ENCODE data around the gene CHMP4B. TPM values are rescaled to one million over a fixed set of nuclear protein-coding genes. Genes with fewer than 3 reads are reported as not detected.

Gene CHMP4B
- polyA plus RNA-seq, 2 of the 4 experiments (the other 2 are of a cell fraction), result 81.3 to 104 TPM

DNA sequence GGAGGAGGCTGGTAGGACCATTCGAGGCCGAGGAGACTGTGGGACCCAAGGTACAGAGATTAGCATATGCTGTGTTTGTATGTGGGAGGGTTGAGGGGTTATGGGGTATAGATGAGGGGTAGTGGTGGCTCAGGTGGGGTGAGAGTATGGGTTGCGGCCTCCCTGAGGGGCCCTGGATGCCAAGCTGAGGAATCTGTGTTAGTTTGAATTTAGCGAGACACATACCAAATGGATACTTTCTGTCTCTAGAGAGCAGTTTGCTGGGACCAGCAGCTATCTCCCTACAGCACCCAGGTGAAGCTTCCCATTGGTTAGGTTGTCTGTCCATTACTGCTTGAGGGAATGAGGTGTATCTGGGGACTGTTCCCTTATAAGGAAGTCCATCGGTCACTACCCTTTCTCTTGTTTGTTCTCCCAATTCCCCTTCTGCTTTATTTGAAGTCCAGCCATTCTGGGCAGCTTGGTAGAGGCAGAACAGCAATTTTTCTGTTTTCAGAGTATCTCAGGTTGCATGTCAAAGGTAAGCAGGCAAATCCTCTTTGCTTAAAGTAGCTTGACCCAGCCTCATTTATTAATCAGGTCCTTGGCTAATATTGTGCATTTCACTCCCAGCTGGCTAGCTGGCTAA, 15.2 kb downstream of the CHMP4B start (continued):
- TF ChIP-seq CBX2 (IDR thresholded peaks at IDR 0.05; ENCODE audit: borderline replicate concordance, low read depth), result no peak
- TF ChIP-seq SREBF2 (IDR thresholded peaks at IDR 0.05), result no peak
- TF ChIP-seq ZNF302 (CRISPR knock-in tag; IDR thresholded peaks at IDR 0.05), result no peak
- TF ChIP-seq MAZ (IDR thresholded peaks at IDR 0.05; ENCODE audit: borderline replicate concordance, low read depth, low read length), result no peak
- TF ChIP-seq, protein P1, sequence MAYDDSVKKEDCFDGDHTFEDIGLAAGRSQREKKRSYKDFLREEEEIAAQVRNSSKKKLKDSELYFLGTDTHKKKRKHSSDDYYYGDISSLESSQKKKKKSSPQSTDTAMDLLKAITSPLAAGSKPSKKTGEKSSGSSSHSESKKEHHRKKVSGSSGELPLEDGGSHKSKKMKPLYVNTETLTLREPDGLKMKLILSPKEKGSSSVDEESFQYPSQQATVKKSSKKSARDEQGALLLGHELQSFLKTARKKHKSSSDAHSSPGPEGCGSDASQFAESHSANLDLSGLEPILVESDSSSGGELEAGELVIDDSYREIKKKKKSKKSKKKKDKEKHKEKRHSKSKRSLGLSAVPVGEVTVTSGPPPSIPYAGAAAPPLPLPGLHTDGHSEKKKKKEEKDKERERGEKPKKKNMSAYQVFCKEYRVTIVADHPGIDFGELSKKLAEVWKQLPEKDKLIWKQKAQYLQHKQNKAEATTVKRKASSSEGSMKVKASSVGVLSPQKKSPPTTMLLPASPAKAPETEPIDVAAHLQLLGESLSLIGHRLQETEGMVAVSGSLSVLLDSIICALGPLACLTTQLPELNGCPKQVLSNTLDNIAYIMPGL (CRISPR knock-in tag; IDR thresholded peaks at IDR 0.05; ENCODE audit: borderline replicate concordance), result no peak
- TF ChIP-seq FOSL2 (IDR thresholded peaks at IDR 0.05), result no peak
- TF ChIP-seq FOSL2 (CRISPR knock-in tag; IDR thresholded peaks at IDR 0.05), result no peak
- TF ChIP-seq HES2 (IDR thresholded peaks at IDR 0.05), result no peak
- no peak for TF ChIP-seq BCL3 (IDR thresholded peaks at IDR 0.05)
- TF ChIP-seq FOXS1 (CRISPR knock-in tag; IDR thresholded peaks at IDR 0.05), result no peak
- TF ChIP-seq EHMT2 (IDR thresholded peaks at IDR 0.05; ENCODE audit: low read depth), result no peak
- no peak for TF ChIP-seq CBX8 (IDR thresholded peaks at IDR 0.05)
- no peak for TF ChIP-seq TP53 (CRISPR knock-in tag; IDR thresholded peaks at IDR 0.05)

DNA sequence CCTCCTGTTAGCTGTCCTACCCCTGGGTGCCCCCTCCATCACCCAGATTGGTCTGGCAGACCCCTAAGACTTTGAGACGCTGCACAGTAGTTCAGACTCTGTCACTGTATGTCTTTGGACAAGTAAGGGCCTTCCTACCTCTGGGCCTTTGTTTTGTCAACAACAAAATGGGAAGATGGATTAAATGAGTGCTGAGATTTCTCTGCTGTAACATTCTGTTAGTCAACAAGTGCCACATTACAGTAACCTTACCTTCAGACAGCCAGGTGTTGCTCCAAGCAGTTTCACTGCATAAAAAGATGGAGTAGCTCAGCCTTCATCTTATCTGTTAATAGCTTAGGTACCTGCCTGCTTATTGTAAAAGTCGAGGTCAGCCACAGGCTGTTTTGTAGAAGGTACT, 16.0 kb downstream of the CHMP4B start:
- Histone ChIP-seq H3K4me3 (no peak overlapping the region), H3K27ac (no peak overlapping the region), H3K4me1 (peaks cover 26% of the 10 kb centered on the region), H3K9me3 (no peaks in the 10 kb centered on the region), H3K4me2 (no peak overlapping the region)
- ATAC-seq (no peak), DNase-seq (ENCODE audit: low read depth in 1 of 2, low spot score in 1 of 2) (no peak), FAIRE-seq (no peak)
- POLR2A ChIA-PET, result no interaction called here
- CTCF ChIA-PET, result interaction anchor here (0.7 to 1.4 kb wide), 4 partner anchors 13 to 107 kb away, joined by 3 to 4 read pairs (median 3); no protein-coding TSS in a partner anchor
- WGBS (ENCODE audit: missing lambda C conversion rate), result 86% methylated on average over 2 of the region's 2 CpGs
- TF ChIP-seq, protein P2, sequence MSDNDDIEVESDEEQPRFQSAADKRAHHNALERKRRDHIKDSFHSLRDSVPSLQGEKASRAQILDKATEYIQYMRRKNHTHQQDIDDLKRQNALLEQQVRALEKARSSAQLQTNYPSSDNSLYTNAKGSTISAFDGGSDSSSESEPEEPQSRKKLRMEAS (IDR thresholded peaks at IDR 0.05), result no peak

- no peak overlapping the region for H3K27ac ChIP-seq
- no peak overlapping the region for H3K4me2 ChIP-seq
- TF ChIP-seq MAFK (IDR thresholded peaks at IDR 0.05; ENCODE audit: partially characterized antibody) (no peak), HOXB5 (CRISPR knock-in tag; IDR thresholded peaks at IDR 0.05) (no peak), MYC (IDR thresholded peaks at IDR 0.05; ENCODE audit: borderline replicate concordance, low read length) (no peak), FOXS1 (CRISPR knock-in tag; IDR thresholded peaks at IDR 0.05) (no peak), PBX3 (IDR thresholded peaks at IDR 0.05) (no peak), CEBPB (IDR thresholded peaks at IDR 0.05) (no peak), BHLHE40 (IDR thresholded peaks at IDR 0.05; ENCODE audit: low read depth, low read length) (no peak), CHD2 (IDR thresholded peaks at IDR 0.05; ENCODE audit: low read length, partially characterized antibody) (no peak), CTCF (IDR thresholded peaks at IDR 0.05) (no peak), KDM5A (IDR thresholded peaks at IDR 0.05) (no peak), JUNB (IDR thresholded peaks at IDR 0.05) (no peak)
- POLR2A ChIA-PET, result interaction anchor here (0.7 kb wide), 1 partner anchor 15 kb away, joined by 3 read pairs; no protein-coding TSS in a partner anchor
- CTCF ChIA-PET, result interaction anchor here (0.7 to 1.4 kb wide), 2 partner anchors 13 to 106 kb away, joined by 3 read pairs; no protein-coding TSS in a partner anchor
- H3K4me3 ChIP-seq, result no peak overlapping the region
- WGBS (ENCODE audit: missing lambda C conversion rate), result 97% methylated on average over 4 of the region's 4 CpGs
- FAIRE-seq, result no peak
- H3K4me1 ChIP-seq, result peaks cover 28% of the 10 kb centered on the region
- H3K9me3 ChIP-seq, result no peaks in the 10 kb centered on the region
- no peak for ATAC-seq
- no peak for DNase-seq (ENCODE audit: low read depth in 1 of 2, low spot score in 1 of 2)
Measured at GRCh38 chr20:33827634-33828325, 16.6 kb downstream of the CHMP4B start.
